ENCODE measurements around the gene KIT. TPM values are rescaled to one million over a fixed set of nuclear protein-coding genes. Genes with fewer than 3 reads are reported as not detected.

The KIT gene
- total RNA-seq, 1 donor from 2014 or later, result 16.7 TPM

DNA sequence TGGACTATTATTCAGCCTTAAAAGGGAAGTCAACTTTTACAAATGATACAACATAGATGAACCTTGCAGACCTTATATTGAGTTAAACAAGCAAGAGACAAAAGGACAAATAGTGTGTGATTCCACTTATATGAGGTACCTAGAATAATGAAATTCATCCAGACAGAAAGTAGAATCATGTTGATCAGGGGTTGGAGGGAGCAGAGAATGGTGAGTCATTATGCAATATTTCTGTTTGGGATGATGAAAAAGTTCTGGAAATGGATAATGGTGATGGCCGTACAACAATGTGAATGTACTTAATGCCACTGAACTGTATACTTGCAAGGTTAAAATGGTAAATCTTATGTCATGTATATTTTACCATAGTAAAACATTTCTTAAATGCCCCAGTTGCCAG lies 22.1 kb downstream of the KIT start:
- intact Hi-C loops (cut with DNase I), result no loop called here
- no peak for DNase-seq (ENCODE audit: extremely low spot score in 2 of 2)
- TF ChIP-seq POLR2AphosphoS5 (IDR thresholded peaks at IDR 0.05; ENCODE audit: insufficient read depth in 1 of 2, low read depth in 1 of 2) (no peak), POLR2A (IDR thresholded peaks at IDR 0.05) (no peak)
- TF ChIP-seq, protein P1, sequence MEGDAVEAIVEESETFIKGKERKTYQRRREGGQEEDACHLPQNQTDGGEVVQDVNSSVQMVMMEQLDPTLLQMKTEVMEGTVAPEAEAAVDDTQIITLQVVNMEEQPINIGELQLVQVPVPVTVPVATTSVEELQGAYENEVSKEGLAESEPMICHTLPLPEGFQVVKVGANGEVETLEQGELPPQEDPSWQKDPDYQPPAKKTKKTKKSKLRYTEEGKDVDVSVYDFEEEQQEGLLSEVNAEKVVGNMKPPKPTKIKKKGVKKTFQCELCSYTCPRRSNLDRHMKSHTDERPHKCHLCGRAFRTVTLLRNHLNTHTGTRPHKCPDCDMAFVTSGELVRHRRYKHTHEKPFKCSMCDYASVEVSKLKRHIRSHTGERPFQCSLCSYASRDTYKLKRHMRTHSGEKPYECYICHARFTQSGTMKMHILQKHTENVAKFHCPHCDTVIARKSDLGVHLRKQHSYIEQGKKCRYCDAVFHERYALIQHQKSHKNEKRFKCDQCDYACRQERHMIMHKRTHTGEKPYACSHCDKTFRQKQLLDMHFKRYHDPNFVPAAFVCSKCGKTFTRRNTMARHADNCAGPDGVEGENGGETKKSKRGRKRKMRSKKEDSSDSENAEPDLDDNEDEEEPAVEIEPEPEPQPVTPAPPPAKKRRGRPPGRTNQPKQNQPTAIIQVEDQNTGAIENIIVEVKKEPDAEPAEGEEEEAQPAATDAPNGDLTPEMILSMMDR (IDR thresholded peaks at IDR 0.05), result no peak
- no peaks in the 10 kb centered on the region for H3K4me1 ChIP-seq
- H3K27me3 ChIP-seq, result no peaks in the 10 kb centered on the region
- H3K9me3 ChIP-seq, result no peaks in the 10 kb centered on the region
- H3K27ac ChIP-seq, result no peak overlapping the region
- H3K36me3 ChIP-seq, result no peaks in the 10 kb centered on the region
- no peak overlapping the region for H3K4me3 ChIP-seq

DNA sequence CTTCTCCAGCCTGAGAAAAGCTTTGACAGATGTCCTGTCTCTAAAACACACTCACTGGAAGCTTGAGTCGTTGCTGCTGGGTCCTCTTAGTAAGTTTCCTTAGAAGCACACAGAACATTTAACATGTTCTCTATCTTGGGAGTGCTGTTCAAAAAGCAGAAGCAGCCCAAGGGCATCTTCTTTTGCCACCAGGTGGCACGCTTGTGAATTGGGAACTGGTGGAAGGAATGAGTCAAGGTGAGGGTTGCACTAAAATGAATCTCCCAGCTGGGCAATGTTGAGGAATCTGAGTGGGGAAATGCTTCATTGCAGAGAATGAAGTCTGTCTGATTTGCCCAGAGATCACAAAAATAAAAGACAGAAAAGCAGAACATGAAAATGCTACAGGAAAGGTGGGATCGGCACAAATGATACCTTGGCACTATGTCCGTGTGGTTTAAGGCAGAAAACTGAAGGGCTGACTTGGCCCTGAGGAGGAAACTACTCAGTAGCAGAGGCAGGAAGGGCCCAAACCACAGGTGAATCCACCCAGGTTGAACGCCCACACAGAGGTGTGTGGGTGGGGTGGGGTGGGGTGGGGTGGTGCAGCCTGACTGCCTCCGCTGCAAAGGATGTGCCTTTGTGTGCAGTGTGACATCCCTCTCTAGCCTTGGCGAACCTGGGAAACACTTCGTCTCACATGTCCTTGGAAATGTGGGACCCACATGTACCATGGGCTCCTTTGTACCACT lies 26.0 kb downstream of the KIT start:
- no peaks in the 10 kb centered on the region for H3K36me3 ChIP-seq
- no peak overlapping the region for H3K4me3 ChIP-seq
- H3K4me1 ChIP-seq, result no peaks in the 10 kb centered on the region
- no peak for DNase-seq (ENCODE audit: extremely low spot score in 2 of 2)
- no peaks in the 10 kb centered on the region for H3K27me3 ChIP-seq
- H3K9me3 ChIP-seq, result no peaks in the 10 kb centered on the region
- TF ChIP-seq, protein P1 (IDR thresholded peaks at IDR 0.05), result no peak
- no peak for TF ChIP-seq POLR2A (IDR thresholded peaks at IDR 0.05)
- no peak for TF ChIP-seq POLR2AphosphoS5 (IDR thresholded peaks at IDR 0.05; ENCODE audit: insufficient read depth in 1 of 2, low read depth in 1 of 2)
- intact Hi-C loops (cut with DNase I), result no loop called here
- H3K27ac ChIP-seq, result no peak overlapping the region

DNA sequence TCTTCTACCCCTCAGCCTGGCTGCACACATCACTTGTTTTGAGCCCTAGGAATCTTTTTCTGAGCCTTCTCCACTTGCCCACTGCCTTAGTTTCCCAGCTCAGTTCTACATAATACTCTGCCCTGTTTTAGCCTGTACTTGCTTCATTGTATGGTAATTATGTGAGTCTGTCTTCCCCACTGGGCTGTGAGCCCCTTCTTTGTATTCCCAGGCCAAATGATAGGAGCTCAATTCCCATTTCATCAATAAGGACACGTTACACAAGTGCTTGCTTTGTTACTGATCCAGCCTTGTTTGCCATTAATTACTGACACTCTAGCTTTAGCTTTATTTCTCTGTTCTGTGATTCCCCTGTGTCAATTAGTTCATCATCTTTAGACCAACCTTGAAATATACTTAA lies 28.1 kb downstream of the KIT start:
- no peaks in the 10 kb centered on the region for H3K4me1 ChIP-seq
- TF ChIP-seq POLR2AphosphoS5 (IDR thresholded peaks at IDR 0.05; ENCODE audit: insufficient read depth in 1 of 2, low read depth in 1 of 2), result no peak
- H3K36me3 ChIP-seq, result no peaks in the 10 kb centered on the region
- no peaks in the 10 kb centered on the region for H3K27me3 ChIP-seq
- no peak overlapping the region for H3K27ac ChIP-seq
- intact Hi-C loops (cut with DNase I), result no loop called here
- H3K4me3 ChIP-seq, result no peak overlapping the region
- H3K9me3 ChIP-seq, result no peaks in the 10 kb centered on the region
- DNase-seq (ENCODE audit: extremely low spot score in 2 of 2), result no peak

DNA sequence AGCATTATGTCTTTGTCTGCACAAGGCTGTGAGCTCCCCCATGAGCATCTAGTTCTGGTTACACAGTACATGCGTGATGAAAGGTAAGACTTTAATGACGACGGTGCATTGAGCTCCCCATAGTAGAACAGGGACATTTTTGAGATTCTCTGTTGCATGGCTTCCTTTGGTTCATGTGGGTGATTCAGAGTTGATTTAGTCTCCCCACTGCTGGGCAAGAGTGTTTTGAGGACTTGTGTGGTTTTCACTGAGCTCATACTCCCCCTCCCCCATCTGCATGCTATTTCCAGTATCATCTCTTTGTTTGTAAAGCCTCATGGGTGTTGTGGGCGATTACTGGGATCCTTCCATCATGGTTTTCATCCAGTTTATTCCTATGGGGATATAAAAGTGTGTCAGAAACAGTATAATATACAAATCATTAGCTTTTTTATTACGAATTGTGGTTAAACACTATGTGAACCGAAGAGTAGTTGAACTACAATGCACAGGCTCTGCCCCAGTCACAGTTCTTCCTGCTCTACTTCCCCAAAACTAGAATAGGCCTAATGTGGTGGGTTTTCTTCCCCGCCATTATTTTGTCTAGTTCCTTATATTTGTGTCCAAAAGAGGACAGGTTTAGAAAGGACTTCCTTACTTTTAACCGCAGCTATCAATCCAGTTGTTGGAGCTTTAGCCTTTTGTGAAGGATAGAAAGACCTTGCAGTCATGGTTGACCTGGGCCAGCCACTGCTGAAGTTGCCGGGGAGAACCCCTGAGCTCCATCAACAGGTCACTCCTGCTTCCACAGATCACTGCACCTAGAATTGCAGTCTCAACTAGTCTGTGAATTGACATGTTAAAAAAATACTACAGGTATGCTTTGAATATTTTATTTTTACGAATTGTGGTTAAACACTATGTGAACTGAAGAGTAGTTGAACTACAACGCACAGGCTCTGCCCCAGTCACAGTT lies 30.4 kb downstream of the KIT start:
- intact Hi-C loops (cut with DNase I), result no loop called here
- Histone ChIP-seq H3K27ac (no peak overlapping the region), H3K9me3 (no peaks in the 10 kb centered on the region), H3K36me3 (no peaks in the 10 kb centered on the region), H3K4me1 (no peaks in the 10 kb centered on the region), H3K4me3 (no peak overlapping the region), H3K27me3 (no peaks in the 10 kb centered on the region)
- no peak for DNase-seq (ENCODE audit: extremely low spot score in 2 of 2)
- TF ChIP-seq POLR2A (IDR thresholded peaks at IDR 0.05) (no peak), POLR2AphosphoS5 (IDR thresholded peaks at IDR 0.05; ENCODE audit: insufficient read depth in 1 of 2, low read depth in 1 of 2) (no peak)
- TF ChIP-seq, protein P1 (IDR thresholded peaks at IDR 0.05), result no peak

DNA sequence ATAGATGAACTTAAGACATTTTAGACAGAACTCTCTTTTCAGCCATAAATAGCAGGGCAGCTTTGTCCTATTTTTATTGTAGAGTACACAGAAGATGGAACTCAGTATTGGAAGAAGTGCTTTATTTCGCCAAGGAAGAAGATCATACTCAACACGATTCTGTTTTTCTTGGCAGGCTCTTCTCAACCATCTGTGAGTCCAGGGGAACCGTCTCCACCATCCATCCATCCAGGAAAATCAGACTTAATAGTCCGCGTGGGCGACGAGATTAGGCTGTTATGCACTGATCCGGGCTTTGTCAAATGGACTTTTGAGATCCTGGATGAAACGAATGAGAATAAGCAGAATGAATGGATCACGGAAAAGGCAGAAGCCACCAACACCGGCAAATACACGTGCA lies 37.6 kb downstream of the KIT start:
- Histone ChIP-seq H3K4me3 (no peak overlapping the region), H3K4me1 (no peaks in the 10 kb centered on the region), H3K9me3 (no peaks in the 10 kb centered on the region), H3K27me3 (no peaks in the 10 kb centered on the region), H3K27ac (no peak overlapping the region), H3K36me3 (no peaks in the 10 kb centered on the region)
- DNase-seq (ENCODE audit: extremely low spot score in 2 of 2), result no peak
- intact Hi-C loops (cut with DNase I), result no loop called here
- TF ChIP-seq POLR2A (IDR thresholded peaks at IDR 0.05), result no peak
- no peak for TF ChIP-seq POLR2AphosphoS5 (IDR thresholded peaks at IDR 0.05; ENCODE audit: insufficient read depth in 1 of 2, low read depth in 1 of 2)

All from vagina (tissue), 2 donors.